Endothelial cell of umbilical vein (primary cell): Measurements from ENCODE around the gene CEP83.

Experiments
- EZH2 ChIP-seq: IDR thresholded peaks from 2 replicates; pipeline ENCODE4 v1.6.1; 2012; ENCODE audit warnings: borderline replicate concordance, low read depth, mild to moderate bottlenecking, moderate library complexity, low read length, inconsistent platforms; ENCODE audit not compliant: severe bottlenecking
- FOS ChIP-seq: IDR thresholded peaks from 2 replicates; pipeline ENCODE4 v1.6.1; 2011; ENCODE audit warnings: mild to moderate bottlenecking, low read length, moderate library complexity, borderline replicate concordance; ENCODE audit not compliant: insufficient read depth
- JUN ChIP-seq: IDR thresholded peaks from 2 replicates; pipeline ENCODE4 v1.6.1; 2011; ENCODE audit warnings: borderline replicate concordance, low read depth; ENCODE audit not compliant: insufficient read length, insufficient read depth
- POLR2A ChIP-seq: IDR thresholded peaks from 2 replicates; pipeline ENCODE4 v1.6.1; 2012; ENCODE audit warnings: low read depth, mild to moderate bottlenecking, control low read depth, low read length
- TF ChIP-seq, protein P1 (sequence below), 2 donors: IDR thresholded peaks; 1 replicate in 1 of 2; 2 replicates in 1 of 2; pipeline ENCODE4 v1.5.1; 2011; ENCODE audit warnings: low read length in 2 of 2, mild to moderate bottlenecking in 2 of 2, moderate library complexity in 2 of 2, control low read depth in 1 of 2, inconsistent platforms in 1 of 2, low read depth in 1 of 2; ENCODE audit not compliant: insufficient read depth in 1 of 2; ENCODE audit errors: extremely low read depth in 1 of 2

GRCh38 chr12:94374124-94374523 lies 85.5 kb downstream of the CEP83 start:
- TF ChIP-seq, protein P1, sequence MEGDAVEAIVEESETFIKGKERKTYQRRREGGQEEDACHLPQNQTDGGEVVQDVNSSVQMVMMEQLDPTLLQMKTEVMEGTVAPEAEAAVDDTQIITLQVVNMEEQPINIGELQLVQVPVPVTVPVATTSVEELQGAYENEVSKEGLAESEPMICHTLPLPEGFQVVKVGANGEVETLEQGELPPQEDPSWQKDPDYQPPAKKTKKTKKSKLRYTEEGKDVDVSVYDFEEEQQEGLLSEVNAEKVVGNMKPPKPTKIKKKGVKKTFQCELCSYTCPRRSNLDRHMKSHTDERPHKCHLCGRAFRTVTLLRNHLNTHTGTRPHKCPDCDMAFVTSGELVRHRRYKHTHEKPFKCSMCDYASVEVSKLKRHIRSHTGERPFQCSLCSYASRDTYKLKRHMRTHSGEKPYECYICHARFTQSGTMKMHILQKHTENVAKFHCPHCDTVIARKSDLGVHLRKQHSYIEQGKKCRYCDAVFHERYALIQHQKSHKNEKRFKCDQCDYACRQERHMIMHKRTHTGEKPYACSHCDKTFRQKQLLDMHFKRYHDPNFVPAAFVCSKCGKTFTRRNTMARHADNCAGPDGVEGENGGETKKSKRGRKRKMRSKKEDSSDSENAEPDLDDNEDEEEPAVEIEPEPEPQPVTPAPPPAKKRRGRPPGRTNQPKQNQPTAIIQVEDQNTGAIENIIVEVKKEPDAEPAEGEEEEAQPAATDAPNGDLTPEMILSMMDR (IDR thresholded peaks at IDR 0.05; ENCODE audit: extremely low read depth in 1 of 2, insufficient read depth in 1 of 2, low read depth in 1 of 2, low read length in 2 of 2) = no peak
- no peak for TF ChIP-seq EZH2
- TF ChIP-seq JUN = no peak
- no peak for TF ChIP-seq POLR2A
- no peak for TF ChIP-seq FOS
